ENCODE data around the gene ANKRD34B.

ANKRD34B gene

GRCh38 chr5:80592761-80593160 lies 22.7 kb upstream of the ANKRD34B start:
- H3K4me1 ChIP-seq (ENCODE audit: control insufficient read depth, low read depth, low read length), result no peaks in the 10 kb centered on the region
- no peak overlapping the region for H4K8ac ChIP-seq (ENCODE audit: low read depth, low read length)
- no CpG with 5 or more reads among the region's 2 CpGs for WGBS (ENCODE audit: extremely low coverage, insufficient coverage, low lambda C conversion rate)
- no peak overlapping the region for H3K18ac ChIP-seq (ENCODE audit: low read length)
- H3K4me2 ChIP-seq (ENCODE audit: low read length), result no peak overlapping the region
- H3K27ac ChIP-seq (ENCODE audit: low read depth, low read length), result no peak overlapping the region
- H2BK120ac ChIP-seq (ENCODE audit: low read depth, low read length), result no peak overlapping the region
- H4K5ac ChIP-seq (ENCODE audit: low read length), result no peak overlapping the region
- H3K79me2 ChIP-seq (ENCODE audit: control insufficient read depth, insufficient read depth, low read length), result no peaks in the 10 kb centered on the region
- H3K9ac ChIP-seq (ENCODE audit: low read length), result no peak overlapping the region
- H3K36me3 ChIP-seq (ENCODE audit: control insufficient read depth, insufficient read depth, low read length), result no peaks in the 10 kb centered on the region
- no peak overlapping the region for H3K4ac ChIP-seq (ENCODE audit: low read depth, low read length)
- DNase-seq, result peak; percentile 28
- H2AK5ac ChIP-seq (ENCODE audit: low read length), result no peak overlapping the region
- no peak overlapping the region for H2BK5ac ChIP-seq (ENCODE audit: low read length)
- no peaks in the 10 kb centered on the region for H3K27me3 ChIP-seq (ENCODE audit: insufficient read depth, low read length, poor library complexity)
- no peak overlapping the region for H2BK15ac ChIP-seq (replicated peaks; ENCODE audit: low read depth)
- no peak overlapping the region for H3K4me3 ChIP-seq (ENCODE audit: low read length)
- no peak overlapping the region for H3K23ac ChIP-seq (ENCODE audit: low read length)
- no peaks in the 10 kb centered on the region for H3K79me1 ChIP-seq (ENCODE audit: low read length)
- H3K56ac ChIP-seq (ENCODE audit: low read length), result no peak overlapping the region

GRCh38 chr5:80592105-80592504 lies 22.0 kb upstream of the ANKRD34B start:
- H4K8ac ChIP-seq (ENCODE audit: low read depth, low read length), result no peak overlapping the region
- H3K23ac ChIP-seq (ENCODE audit: low read length), result no peak overlapping the region
- no peak overlapping the region for H2BK120ac ChIP-seq (ENCODE audit: low read depth, low read length)
- H3K36me3 ChIP-seq (ENCODE audit: control insufficient read depth, insufficient read depth, low read length), result no peaks in the 10 kb centered on the region
- H3K79me2 ChIP-seq (ENCODE audit: control insufficient read depth, insufficient read depth, low read length), result no peaks in the 10 kb centered on the region
- H2BK5ac ChIP-seq (ENCODE audit: low read length), result no peak overlapping the region
- H3K9ac ChIP-seq (ENCODE audit: low read length), result no peak overlapping the region
- H3K27ac ChIP-seq (ENCODE audit: low read depth, low read length), result no peak overlapping the region
- no peak overlapping the region for H3K4ac ChIP-seq (ENCODE audit: low read depth, low read length)
- H3K56ac ChIP-seq (ENCODE audit: low read length), result no peak overlapping the region
- H3K79me1 ChIP-seq (ENCODE audit: low read length), result no peaks in the 10 kb centered on the region
- no peak overlapping the region for H2BK15ac ChIP-seq (replicated peaks; ENCODE audit: low read depth)
- no peak overlapping the region for H3K4me3 ChIP-seq (ENCODE audit: low read length)
- H4K5ac ChIP-seq (ENCODE audit: low read length), result no peak overlapping the region
- WGBS (ENCODE audit: extremely low coverage, insufficient coverage, low lambda C conversion rate), result no CpG with 5 or more reads among the region's 1 CpG
- no peak overlapping the region for H3K4me2 ChIP-seq (ENCODE audit: low read length)
- H3K4me1 ChIP-seq (ENCODE audit: control insufficient read depth, low read depth, low read length), result no peaks in the 10 kb centered on the region
- no peak overlapping the region for H2AK5ac ChIP-seq (ENCODE audit: low read length)
- H3K27me3 ChIP-seq (ENCODE audit: insufficient read depth, low read length, poor library complexity), result no peaks in the 10 kb centered on the region
- no peak overlapping the region for H3K18ac ChIP-seq (ENCODE audit: low read length)
- DNase-seq, result peak; percentile 55

GRCh38 chr5:80591352-80591751 lies 21.3 kb upstream of the ANKRD34B start:
- H2BK15ac ChIP-seq (replicated peaks; ENCODE audit: low read depth), result no peak overlapping the region
- H4K5ac ChIP-seq (ENCODE audit: low read length), result no peak overlapping the region
- H3K23ac ChIP-seq (ENCODE audit: low read length), result no peak overlapping the region
- H3K79me1 ChIP-seq (ENCODE audit: low read length), result no peaks in the 10 kb centered on the region
- no peaks in the 10 kb centered on the region for H3K27me3 ChIP-seq (ENCODE audit: insufficient read depth, low read length, poor library complexity)
- DNase-seq, result no peak
- H2BK120ac ChIP-seq (ENCODE audit: low read depth, low read length), result no peak overlapping the region
- no peak overlapping the region for H3K56ac ChIP-seq (ENCODE audit: low read length)
- WGBS (ENCODE audit: extremely low coverage, insufficient coverage, low lambda C conversion rate), result no CpG with 5 or more reads among the region's 3 CpGs
- no peak overlapping the region for H3K27ac ChIP-seq (ENCODE audit: low read depth, low read length)
- H2AK5ac ChIP-seq (ENCODE audit: low read length), result no peak overlapping the region
- no peak overlapping the region for H4K8ac ChIP-seq (ENCODE audit: low read depth, low read length)
- H3K79me2 ChIP-seq (ENCODE audit: control insufficient read depth, insufficient read depth, low read length), result no peaks in the 10 kb centered on the region
- H3K4me2 ChIP-seq (ENCODE audit: low read length), result no peak overlapping the region
- no peak overlapping the region for H3K4me3 ChIP-seq (ENCODE audit: low read length)
- no peak overlapping the region for H2BK5ac ChIP-seq (ENCODE audit: low read length)
- no peaks in the 10 kb centered on the region for H3K4me1 ChIP-seq (ENCODE audit: control insufficient read depth, low read depth, low read length)
- no peak overlapping the region for H3K4ac ChIP-seq (ENCODE audit: low read depth, low read length)
- H3K18ac ChIP-seq (ENCODE audit: low read length), result no peak overlapping the region
- H3K36me3 ChIP-seq (ENCODE audit: control insufficient read depth, insufficient read depth, low read length), result no peaks in the 10 kb centered on the region
- H3K9ac ChIP-seq (ENCODE audit: low read length), result no peak overlapping the region

- no peaks in the 10 kb centered on the region for H3K79me2 ChIP-seq (ENCODE audit: control insufficient read depth, insufficient read depth, low read length)
- H3K4ac ChIP-seq (ENCODE audit: low read depth, low read length), result no peak overlapping the region
- H2BK5ac ChIP-seq (ENCODE audit: low read length), result no peak overlapping the region
- no peak overlapping the region for H2AK5ac ChIP-seq (ENCODE audit: low read length)
- H4K8ac ChIP-seq (ENCODE audit: low read depth, low read length), result no peak overlapping the region
- no peak overlapping the region for H3K4me3 ChIP-seq (ENCODE audit: low read length)
- no peak overlapping the region for H3K27ac ChIP-seq (ENCODE audit: low read depth, low read length)
- H2BK120ac ChIP-seq (ENCODE audit: low read depth, low read length), result no peak overlapping the region
- no peak overlapping the region for H3K23ac ChIP-seq (ENCODE audit: low read length)
- H3K56ac ChIP-seq (ENCODE audit: low read length), result no peak overlapping the region
- no peaks in the 10 kb centered on the region for H3K4me1 ChIP-seq (ENCODE audit: control insufficient read depth, low read depth, low read length)
- no peaks in the 10 kb centered on the region for H3K36me3 ChIP-seq (ENCODE audit: control insufficient read depth, insufficient read depth, low read length)
- H3K27me3 ChIP-seq (ENCODE audit: insufficient read depth, low read length, poor library complexity), result no peaks in the 10 kb centered on the region
- DNase-seq, result no peak
- H2BK15ac ChIP-seq (replicated peaks; ENCODE audit: low read depth), result no peak overlapping the region
- whole genome bisulfite sequencing (ENCODE audit: extremely low coverage, insufficient coverage, low lambda C conversion rate), result no CpG with 5 or more reads among the region's 5 CpGs
- no peak overlapping the region for H3K18ac ChIP-seq (ENCODE audit: low read length)
- no peaks in the 10 kb centered on the region for H3K79me1 ChIP-seq (ENCODE audit: low read length)
- H3K9ac ChIP-seq (ENCODE audit: low read length), result no peak overlapping the region
- H3K4me2 ChIP-seq (ENCODE audit: low read length), result no peak overlapping the region
- H4K5ac ChIP-seq (ENCODE audit: low read length), result no peak overlapping the region
Measured at GRCh38 chr5:80590766-80591165, 20.7 kb upstream of the ANKRD34B start.

- Histone ChIP-seq H4K8ac (ENCODE audit: low read depth, low read length) (no peak overlapping the region), H3K4ac (ENCODE audit: low read depth, low read length) (no peak overlapping the region), H3K23ac (ENCODE audit: low read length) (no peak overlapping the region), H3K27me3 (ENCODE audit: insufficient read depth, low read length, poor library complexity) (no peaks in the 10 kb centered on the region), H4K5ac (ENCODE audit: low read length) (no peak overlapping the region), H2BK5ac (ENCODE audit: low read length) (no peak overlapping the region), H3K79me2 (ENCODE audit: control insufficient read depth, insufficient read depth, low read length) (no peaks in the 10 kb centered on the region), H3K27ac (ENCODE audit: low read depth, low read length) (no peak overlapping the region), H2BK120ac (ENCODE audit: low read depth, low read length) (no peak overlapping the region), H3K4me2 (ENCODE audit: low read length) (no peak overlapping the region), H3K9ac (ENCODE audit: low read length) (no peak overlapping the region), H3K4me1 (ENCODE audit: control insufficient read depth, low read depth, low read length) (no peaks in the 10 kb centered on the region), H2BK15ac (replicated peaks; ENCODE audit: low read depth) (no peak overlapping the region), H3K79me1 (ENCODE audit: low read length) (no peaks in the 10 kb centered on the region), H3K56ac (ENCODE audit: low read length) (no peak overlapping the region), H3K18ac (ENCODE audit: low read length) (no peak overlapping the region), H3K4me3 (ENCODE audit: low read length) (no peak overlapping the region), H3K36me3 (ENCODE audit: control insufficient read depth, insufficient read depth, low read length) (no peaks in the 10 kb centered on the region), H2AK5ac (ENCODE audit: low read length) (no peak overlapping the region)
- WGBS (ENCODE audit: extremely low coverage, insufficient coverage, low lambda C conversion rate), result no CpG with 5 or more reads among the region's 8 CpGs
- no peak for DNase-seq
Measured at GRCh38 chr5:80588858-80589540, 18.9 kb upstream of the ANKRD34B start.

- no peaks in the 10 kb centered on the region for H3K36me3 ChIP-seq (ENCODE audit: control insufficient read depth, insufficient read depth, low read length)
- no peak overlapping the region for H3K56ac ChIP-seq (ENCODE audit: low read length)
- no peak overlapping the region for H3K4me3 ChIP-seq (ENCODE audit: low read length)
- WGBS (ENCODE audit: extremely low coverage, insufficient coverage, low lambda C conversion rate), result no CpG with 5 or more reads among the region's 6 CpGs
- no peak overlapping the region for H3K4me2 ChIP-seq (ENCODE audit: low read length)
- no peak overlapping the region for H2BK120ac ChIP-seq (ENCODE audit: low read depth, low read length)
- no peaks in the 10 kb centered on the region for H3K79me1 ChIP-seq (ENCODE audit: low read length)
- no peak overlapping the region for H4K5ac ChIP-seq (ENCODE audit: low read length)
- no peak overlapping the region for H3K23ac ChIP-seq (ENCODE audit: low read length)
- H2BK15ac ChIP-seq (replicated peaks; ENCODE audit: low read depth), result no peak overlapping the region
- no peak overlapping the region for H3K9ac ChIP-seq (ENCODE audit: low read length)
- H3K79me2 ChIP-seq (ENCODE audit: control insufficient read depth, insufficient read depth, low read length), result no peaks in the 10 kb centered on the region
- no peak overlapping the region for H3K27ac ChIP-seq (ENCODE audit: low read depth, low read length)
- no peaks in the 10 kb centered on the region for H3K27me3 ChIP-seq (ENCODE audit: insufficient read depth, low read length, poor library complexity)
- no peak overlapping the region for H3K4ac ChIP-seq (ENCODE audit: low read depth, low read length)
- H4K8ac ChIP-seq (ENCODE audit: low read depth, low read length), result no peak overlapping the region
- H3K18ac ChIP-seq (ENCODE audit: low read length), result no peak overlapping the region
- H3K4me1 ChIP-seq (ENCODE audit: control insufficient read depth, low read depth, low read length), result no peaks in the 10 kb centered on the region
- no peak overlapping the region for H2BK5ac ChIP-seq (ENCODE audit: low read length)
- H2AK5ac ChIP-seq (ENCODE audit: low read length), result no peak overlapping the region
- DNase-seq, result no peak
Measured at GRCh38 chr5:80584770-80585169, 14.7 kb upstream of the ANKRD34B start.

Measured in mesendoderm (in vitro differentiated cells).